Measurements from ENCODE around the gene LETM1.
A peak's percentile ranks its signal among the peaks of the same experiment; 100 is the strongest.

The LETM1 gene

DNA sequence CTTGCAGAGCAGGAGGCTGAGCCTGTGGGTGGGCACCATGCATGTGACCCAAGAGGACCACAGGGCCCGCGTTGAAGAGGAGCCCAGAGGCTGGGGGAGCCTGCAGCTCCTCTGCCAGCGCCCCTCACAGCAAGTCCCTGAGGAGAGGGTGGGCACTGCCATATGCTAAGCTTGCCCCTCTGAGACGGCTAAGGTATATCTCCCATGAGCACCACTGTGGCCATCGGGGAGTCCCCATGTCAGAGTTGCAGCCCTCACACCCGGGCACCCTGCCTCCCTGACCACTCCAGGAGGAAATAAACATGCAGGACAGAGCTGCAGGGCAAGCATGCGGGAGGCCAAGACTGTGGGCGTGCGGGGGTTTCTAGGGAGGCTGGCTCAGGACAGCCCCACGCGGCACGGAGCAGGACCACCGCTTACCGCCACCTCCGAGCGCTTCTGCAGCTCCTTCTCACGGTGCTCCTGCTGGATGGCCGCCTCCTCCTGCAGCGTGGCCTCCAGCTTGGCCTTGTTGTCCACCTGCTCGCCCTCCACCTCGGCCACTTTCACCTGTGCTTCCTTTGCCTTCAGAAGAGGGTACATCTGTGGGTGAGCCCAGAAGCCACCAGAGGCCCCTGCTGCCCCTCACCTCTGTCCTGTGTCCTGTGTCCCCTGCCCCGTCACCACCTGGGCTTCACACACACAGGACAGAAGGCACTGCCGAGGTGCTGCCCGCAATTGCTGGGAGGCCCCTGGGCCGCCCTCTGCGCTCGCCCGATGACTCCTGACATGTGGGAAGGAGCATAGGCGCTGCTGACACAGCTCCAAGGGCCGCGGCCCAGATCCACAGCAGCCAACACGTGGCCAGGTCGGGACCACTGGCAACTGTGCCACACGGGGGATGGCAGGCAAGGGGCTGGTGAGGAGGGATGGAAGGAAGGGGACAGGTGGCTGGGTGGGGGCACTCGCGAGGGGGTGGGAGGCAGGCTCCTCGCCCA is 33.1 kb downstream of the LETM1 start:
- no peak for DNase-seq

DNA sequence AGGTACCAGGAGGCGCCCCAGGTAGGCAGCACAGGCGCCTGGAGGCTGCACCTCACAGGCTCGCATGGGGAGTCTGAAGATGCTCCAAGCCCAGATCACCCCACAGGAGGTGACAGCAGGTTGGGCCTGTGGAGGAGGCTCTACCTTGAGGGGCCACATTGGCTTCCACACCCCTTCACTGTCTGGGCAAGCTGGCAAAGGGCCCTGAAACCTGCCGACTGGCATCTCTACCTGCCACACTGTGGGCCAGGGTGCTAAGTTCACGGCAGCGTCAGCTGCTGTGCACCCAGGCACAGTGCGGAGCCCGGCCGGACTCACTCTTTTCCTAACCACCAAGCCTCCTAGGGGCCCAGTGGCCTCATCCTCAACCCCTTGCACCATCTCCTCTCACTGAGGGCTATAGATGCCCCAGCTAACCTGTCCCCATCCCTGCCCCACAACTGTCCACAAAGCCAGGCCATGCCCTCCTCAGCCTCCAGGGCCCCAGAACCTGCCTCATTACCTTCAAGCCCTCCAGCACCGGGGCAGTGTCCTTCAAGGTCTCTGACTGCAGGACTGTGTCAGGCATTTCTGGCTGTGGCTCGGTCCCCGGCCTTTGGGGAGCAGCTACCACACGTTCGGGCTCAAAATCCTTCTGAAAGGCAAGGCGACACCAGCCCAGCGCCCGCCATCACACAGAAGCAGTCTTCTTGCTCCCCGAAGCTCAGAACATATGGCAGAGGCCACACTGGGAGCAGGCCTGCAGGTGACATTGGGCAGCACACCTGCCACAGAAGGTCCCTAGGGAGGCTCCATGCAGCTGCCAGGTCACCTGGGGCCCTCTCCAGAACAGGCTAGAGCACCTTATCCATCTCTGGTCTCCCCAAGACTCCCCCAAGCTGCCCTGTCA is 34.0 kb downstream of the LETM1 start:
- no peak for DNase-seq

DNA sequence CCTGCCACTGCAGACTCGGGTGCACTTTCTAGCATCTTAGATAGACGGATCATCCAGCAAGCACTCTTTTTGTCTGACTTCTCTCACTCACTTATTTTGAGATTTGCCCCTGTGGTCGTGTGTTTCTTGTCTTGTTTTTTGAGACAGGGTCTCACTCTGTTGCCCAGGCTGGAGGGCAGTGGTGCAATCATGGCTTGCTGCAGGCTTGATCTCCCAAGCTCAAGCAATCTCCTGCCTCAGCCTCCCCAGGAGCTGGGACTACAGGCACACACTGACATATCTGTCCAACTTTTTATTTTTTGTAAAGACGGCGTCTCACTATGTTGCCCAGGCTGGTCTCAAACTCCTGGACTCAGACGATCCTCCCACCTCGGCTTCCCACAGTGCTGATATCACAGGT is 36.1 kb downstream of the LETM1 start:
- DNase-seq, result no peak

DNA sequence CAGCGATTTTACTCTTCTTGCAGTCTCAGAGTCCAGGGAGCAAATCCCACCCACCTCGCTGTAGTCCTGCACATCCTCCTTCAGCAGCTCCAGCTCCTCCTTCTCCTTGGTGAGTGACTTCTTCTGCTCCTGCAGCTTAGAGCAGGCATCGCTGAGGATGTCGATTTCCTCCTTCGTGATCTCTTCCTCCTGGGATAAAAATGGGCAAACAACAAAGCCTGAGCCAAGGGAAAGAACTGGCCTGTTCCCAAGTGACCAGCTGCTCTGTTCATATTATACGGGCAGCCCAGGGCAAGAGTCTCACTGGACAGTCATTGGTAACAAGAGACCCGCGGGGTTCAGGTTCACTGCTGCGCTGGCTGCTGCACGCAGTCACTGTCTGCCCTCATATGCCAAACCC is 36.7 kb downstream of the LETM1 start:
- DNase-seq, result no peak

DNA sequence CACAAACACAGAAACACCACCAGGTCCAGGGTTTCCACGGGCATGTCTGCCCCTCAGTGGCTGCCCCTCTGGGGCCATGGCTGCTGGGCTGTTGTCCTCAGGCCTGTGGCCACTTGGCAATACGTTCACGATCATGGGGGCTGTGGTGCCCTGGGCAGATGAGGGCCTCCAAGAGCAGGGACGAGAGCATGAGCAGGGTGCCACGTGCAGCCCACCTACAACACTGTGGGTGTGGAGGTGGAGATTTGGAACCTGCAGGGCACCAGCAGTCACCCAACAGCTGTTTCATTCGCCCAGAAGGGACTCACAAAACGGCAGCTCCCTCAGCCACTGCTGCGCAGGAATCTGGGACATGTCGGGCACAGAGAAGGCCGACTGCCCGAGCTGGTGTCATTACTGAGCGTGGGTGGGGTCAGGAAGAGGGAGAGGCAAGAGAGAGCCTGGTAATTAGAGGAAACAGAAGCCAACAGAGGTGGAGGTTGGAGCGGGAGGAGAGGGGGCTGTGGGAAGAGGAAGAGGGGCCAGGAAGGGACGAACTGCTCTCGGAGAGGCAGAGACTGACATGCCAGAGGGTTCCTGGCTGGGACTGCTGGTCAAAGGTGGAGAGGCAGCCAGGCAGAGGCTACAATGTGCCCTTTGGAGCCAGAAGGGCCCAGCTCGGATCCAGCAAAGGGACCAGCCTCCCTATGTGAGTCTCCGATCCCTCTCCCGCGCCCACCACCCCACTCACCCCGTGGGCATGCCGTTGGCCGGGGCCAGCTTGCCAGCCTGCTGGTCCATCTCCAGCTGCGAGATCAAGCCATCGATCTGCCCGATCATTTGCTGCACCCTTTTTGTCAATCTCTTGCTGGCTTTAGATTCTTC is 39.7 kb downstream of the LETM1 start:
- no peak for DNase-seq

DNA sequence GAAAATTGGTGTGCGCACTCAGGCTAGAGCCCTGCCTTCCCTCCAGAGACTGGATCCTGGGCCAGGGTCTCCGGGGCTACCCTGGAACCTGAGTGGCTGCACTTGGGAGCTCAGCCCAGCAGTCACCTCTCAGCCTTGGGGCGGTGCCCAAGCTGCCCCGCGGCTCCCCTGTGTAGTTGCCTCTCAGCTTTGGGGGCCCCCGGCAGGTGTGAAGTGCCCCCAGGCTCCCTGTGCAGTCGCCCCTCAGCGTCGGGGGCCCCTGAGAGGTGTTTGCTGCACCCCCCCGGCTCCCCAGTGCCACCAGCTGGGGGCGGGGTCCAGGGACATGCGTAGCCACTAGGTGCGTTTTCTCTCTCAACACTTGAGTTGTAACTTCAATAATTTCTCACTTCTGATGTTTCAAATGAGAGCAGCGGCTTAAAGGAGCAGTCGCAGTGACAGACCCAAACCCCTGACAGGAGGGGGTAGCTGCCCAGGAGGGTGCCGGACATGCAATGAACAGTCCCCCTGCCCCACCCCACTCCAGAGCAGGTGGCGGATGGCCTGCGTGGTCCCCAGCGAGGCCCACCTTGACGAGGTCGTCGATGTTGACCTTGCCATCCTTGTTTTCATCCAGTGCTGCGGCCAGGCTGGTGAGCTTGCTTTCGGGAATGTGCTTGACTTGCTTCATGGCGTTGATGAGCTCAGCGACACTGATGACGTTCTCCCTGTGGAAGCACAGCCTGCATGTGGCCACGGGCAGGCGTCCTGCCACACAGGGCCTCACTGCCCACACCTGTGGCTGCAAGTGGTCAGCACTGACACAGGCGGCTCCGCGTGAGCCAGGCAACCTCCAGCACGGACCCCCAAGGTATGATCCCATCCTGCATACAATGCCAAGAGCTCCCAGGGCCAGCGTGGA is 40.6 kb downstream of the LETM1 start:
- no peak for DNase-seq

DNA sequence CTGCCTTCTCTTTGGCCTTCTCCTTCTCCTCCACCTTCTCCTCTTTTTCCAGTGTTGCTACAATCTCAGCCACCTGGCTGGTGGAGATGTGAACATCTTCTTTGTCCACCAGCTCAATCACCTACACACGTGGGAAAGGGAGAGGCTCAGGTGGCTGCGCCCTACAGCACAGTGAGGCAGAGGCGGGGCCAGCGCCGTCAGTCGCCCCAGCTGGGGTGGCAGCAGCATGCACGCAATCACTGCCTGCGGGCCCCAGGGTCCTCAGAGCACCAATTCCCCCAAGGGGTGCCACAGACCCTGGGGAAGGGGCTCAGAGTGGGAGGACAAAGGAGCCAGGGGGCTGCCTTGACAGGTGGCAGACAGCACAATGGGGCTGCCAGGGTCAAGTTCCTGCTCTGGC is 41.5 kb downstream of the LETM1 start:
- DNase-seq, result no peak

DNA sequence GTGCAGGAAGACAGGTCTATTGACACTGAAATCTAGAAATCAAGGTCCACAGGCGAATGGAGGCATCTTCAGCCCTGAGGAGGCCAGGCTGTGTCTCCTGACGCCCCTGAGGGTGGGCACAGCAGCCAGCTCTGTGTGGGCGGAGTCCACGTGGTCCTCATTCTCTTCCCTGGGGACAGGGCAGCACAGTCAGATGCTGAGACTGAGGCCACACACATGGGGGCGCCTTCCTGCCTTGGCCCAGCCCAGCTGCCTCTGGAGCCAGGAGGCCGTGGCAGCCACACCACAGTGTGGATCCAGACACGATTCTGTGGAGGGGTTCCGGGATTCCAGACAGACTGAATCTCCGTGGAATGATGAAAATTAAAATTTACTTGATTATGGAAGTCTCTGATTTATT is 42.0 kb downstream of the LETM1 start:
- no peak for DNase-seq

DNA sequence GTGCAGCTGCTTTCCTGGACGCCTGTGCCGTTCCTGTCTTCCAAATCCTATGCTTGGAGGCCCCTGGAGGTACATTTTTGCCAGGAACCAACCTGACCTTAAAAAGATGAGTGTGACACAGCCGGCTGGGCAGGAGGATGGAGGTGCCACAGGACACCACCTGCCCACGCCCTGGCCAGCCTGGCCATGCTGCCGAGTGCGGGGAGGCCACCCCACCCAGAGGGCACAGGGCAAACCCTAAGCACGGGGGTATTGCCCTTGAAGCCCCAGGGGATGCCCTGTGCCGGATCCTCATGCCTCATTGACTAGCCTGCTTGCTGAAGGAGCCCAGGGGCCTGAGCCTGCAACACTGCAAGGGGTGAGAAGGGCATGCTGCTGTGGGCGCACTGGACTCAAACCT is 42.7 kb downstream of the LETM1 start:
- DNase-seq, result no peak

DNA sequence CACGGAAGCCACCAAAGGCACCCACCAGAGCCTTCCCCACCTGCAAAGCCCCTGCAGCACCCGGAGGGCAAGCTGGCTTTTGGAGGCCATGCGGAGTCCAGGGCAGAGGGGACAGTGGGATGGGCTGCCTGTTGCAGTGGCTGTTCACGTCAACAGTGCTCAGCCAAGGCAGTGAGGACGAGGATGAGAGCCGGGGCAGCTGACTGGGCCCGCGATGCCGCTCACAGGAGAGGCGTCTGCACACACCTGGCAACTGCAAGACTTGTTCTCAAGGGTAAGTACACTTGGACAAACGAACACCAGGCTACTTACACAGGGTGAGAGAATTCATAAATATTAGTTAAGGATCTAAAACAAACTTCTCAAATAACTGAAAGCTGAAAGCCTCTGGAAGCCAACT is 43.2 kb downstream of the LETM1 start:
- DNase-seq, result no peak

DNA sequence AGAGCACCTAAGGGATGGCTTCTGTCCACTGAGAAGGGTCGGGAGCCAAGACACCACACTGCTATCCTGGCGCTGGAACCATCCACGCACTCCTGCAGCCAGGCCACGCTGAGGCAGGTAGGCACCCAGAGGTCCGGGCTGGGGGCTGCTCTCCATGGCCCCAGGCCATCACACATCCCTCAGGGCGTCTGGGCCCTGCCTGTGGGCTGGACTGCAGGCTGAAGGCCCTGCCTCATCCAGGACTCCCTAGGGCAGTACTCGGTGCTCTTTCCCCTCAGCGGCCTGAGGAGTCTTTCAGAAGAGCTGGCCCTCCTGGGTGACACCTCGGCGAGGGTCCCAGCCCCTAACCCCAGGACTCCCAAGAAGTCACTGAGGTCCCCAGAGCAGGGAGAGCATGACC is 45.2 kb downstream of the LETM1 start:
- DNase-seq, result no peak

DNA sequence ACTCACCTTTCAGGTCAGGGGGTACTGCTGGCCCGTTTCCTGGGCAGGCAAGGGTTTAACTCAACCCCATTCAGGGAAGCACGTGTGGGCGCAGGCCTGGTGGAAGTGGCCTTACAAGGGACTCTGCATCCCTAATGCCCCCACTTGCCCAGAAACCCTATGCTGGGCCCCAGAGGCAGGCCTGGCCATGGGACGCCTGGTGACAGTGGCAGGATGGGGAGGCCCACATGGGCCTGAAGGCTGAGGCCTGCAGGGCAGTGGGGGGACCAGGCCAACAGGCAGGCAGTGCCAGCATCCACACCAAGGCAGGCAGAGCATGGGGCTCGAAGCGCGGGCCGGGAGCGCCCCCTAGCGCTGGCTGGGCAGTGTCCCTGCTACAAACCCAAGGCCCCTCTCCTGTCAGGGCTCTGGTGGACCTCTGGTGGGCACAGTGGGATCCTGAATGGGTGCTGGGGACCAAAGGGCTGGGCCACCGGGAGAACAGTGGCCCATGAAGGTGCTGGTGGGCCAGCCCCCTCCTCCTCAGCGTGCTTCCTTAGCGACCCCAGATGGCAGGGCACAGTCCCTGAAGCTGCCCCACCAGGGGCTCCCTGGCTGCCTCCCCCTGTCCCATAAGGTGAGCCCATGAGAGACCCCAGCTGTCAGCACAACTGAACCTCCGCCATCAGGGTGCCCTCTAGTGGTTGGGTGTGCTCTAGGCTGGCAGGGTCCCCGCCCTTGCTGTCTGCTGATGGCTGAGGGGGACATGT is 46.0 kb downstream of the LETM1 start:
- peak; percentile 8 for DNase-seq

DNA sequence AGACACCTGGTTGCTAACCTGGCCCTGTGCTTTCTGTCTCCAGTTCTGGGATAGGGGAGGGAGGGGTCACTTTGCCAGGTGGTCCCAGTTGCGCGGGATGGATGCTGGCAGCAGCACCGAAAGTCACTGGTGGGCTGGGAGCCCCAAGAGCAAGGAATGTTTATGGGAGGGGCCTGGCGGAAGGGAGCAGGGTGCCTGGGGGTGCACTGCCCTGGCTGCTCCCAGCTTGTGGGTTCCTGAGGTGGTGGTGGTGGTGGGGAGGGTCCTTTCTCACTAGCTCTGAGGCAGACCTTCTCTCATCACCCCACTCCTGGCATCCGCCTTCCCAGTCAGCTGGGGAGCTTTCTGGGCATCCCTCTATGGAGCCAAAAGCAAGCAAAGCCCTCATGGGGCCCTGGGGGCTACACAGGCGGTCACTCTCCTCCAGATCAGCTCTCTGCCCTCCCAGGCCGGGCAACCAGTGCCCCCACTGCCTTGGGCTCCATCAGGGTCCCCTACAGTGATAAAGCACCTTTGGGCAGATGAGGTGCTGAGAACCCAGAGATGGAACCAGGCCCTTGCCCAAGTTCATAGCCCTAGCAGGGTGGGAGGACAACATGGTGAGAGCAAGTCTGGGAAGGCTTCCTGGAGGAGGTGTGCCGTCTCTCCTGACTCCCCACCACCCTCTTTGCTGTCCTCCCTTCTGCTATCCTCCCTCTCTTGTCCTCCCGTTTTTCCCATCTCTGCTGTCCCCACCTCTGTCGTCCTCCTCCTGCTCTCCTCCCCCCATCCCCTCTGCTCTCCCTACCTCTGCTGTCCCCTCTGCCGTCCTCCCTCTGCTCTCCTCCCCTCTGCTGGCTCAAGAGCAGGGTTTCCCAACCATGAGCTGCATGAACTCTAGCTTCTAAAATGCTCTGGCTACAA is 46.9 kb downstream of the LETM1 start:
- DNase-seq, result no peak

DNA sequence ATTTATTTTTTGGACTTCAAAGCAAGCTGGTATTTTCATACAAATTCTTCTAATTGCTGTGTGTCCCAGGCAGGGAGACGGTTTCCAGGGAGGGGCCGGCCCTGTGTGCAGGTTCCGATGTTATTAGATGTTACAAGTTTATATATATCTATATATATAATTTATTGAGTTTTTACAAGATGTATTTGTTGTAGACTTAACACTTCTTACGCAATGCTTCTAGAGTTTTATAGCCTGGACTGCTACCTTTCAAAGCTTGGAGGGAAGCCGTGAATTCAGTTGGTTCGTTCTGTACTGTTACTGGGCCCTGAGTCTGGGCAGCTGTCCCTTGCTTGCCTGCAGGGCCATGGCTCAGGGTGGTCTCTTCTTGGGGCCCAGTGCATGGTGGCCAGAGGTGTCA is 47.6 kb downstream of the LETM1 start:
- DNase-seq, result no peak

DNA sequence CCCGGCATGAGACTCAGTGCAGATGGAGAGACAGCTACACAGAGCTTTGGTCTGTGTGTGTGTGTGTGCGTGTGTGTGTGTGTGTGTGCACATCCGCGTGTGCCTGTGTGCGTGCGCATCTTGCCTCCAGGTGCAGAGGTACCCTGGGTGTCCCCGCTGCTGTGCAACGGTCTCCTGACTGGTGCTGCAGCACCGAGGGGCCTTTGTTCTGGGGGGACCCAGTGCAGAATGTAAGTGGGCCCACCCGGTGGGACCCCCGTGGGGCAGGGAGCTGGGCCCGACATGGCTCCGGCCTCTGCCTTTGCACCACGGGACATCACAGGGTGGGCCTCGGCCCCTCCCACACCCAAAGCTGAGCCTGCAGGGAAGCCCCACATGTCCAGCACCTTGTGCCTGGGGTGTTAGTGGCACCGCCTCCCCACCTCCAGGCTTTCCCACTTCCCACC is 48.6 kb downstream of the LETM1 start:
- DNase-seq, result no peak

DNA sequence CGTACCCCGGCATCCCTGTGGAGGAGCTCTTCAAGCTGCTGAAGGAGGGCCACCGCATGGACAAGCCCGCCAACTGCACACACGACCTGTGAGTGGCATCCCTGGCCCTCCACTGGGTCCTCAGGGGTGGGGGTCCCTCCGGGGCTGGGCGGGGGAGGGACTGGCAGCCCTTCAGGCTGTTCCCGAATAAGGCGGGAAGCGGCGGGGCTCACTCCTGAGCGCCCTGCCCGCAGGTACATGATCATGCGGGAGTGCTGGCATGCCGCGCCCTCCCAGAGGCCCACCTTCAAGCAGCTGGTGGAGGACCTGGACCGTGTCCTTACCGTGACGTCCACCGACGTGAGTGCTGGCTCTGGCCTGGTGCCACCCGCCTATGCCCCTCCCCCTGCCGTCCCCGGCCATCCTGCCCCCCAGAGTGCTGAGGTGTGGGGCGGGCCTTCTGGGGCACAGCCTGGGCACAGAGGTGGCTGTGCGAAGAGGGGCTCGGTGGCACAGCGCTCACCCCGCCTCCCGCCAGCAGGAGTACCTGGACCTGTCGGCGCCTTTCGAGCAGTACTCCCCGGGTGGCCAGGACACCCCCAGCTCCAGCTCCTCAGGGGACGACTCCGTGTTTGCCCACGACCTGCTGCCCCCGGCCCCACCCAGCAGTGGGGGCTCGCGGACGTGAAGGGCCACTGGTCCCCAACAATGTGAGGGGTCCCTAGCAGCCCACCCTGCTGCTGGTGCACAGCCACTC is 49.2 kb downstream of the LETM1 start:
- DNase-seq, result no peak

DNA sequence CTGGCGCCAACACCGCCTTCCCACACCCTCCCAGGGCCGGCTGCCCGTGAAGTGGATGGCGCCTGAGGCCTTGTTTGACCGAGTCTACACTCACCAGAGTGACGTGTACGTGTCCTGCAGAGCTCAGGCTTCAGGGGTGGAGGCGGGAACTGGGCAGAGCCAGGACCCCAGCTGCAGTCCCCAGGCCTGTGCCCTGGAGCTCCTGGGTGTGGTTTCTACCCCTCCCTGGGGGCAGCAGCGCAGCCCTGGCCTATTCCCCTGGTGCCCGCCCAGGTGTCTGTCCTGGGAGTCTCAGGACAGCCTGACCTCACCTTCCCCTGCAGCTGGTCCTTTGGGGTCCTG is 49.8 kb downstream of the LETM1 start:
- DNase-seq, result no peak

DNA sequence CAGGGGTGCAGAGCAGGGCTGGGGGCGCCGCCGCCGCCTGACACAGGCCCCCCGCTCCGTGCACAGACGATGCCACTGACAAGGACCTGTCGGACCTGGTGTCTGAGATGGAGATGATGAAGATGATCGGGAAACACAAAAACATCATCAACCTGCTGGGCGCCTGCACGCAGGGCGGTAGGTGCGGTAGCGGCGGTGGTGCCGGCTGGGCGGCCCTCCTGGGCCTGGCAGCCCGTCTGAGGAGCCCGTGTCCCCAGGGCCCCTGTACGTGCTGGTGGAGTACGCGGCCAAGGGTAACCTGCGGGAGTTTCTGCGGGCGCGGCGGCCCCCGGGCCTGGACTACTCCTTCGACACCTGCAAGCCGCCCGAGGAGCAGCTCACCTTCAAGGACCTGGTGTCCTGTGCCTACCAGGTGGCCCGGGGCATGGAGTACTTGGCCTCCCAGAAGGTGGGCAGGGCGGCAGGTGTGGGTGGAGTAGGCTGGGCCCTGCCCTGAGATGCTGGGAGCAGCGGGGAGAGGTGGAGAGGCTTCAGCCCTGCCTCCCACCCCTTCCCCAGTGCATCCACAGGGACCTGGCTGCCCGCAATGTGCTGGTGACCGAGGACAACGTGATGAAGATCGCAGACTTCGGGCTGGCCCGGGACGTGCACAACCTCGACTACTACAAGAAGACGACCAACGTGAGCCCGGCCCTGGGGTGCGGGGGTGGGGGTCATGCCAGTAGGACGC is 50.3 kb downstream of the LETM1 start:
- DNase-seq, result no peak
